ENCODE data around the gene COQ8A.

GRCh38 chr1:226991920-226992319, 51.8 kb downstream of the COQ8A start:
- no peak for TF ChIP-seq CTCF (IDR thresholded peaks at IDR 0.05)
- no peak for TF ChIP-seq EP300 (IDR thresholded peaks at IDR 0.05)
- no peak for TF ChIP-seq POLR2A (IDR thresholded peaks at IDR 0.05; ENCODE audit: low read depth)

Measured in esophagus muscularis mucosa (tissue), 4 donors.